PC-3 (cell line): Measurements from ENCODE around the gene KAZN.

ENCODE experiments used
- EZH2 ChIP-seq: fragments of 300-600 bp; sonication (generic); IDR thresholded peaks from one replicate; pipeline ENCODE4 v1.6.1; 2017; ENCODE audit warnings: antibody characterized with exemption, mild to moderate bottlenecking, low read length; ENCODE audit not compliant: unreplicated experiment
- TF ChIP-seq, protein P1 (sequence below): fragments of 300-600 bp; sonication (generic); conservative IDR thresholded peaks from 2 replicates; pipeline ENCODE4 v1.5.1; 2017; ENCODE audit warnings: antibody characterized with exemption, low read depth, mild to moderate bottlenecking, low read length

DNA sequence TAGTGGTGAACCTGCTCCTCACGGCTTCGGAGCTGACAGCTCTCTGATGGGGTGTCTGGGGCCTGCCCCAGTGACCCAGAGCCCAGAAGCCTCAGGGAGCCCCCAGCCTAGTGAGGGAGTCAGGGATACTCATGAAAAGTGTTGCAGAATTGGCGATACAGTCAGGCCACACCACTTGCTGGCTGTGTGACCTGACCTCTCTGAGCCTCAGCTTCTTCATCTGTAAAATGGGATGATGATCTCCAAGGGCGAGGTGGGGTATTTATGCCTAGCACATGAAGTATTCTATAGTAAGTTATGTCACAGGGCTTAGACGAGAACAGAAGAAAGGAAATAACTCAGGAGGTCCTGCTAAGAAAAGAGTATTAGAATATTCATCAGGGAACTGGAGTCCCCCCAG lies 556.7 kb downstream of the KAZN start:
- TF ChIP-seq, protein P1, sequence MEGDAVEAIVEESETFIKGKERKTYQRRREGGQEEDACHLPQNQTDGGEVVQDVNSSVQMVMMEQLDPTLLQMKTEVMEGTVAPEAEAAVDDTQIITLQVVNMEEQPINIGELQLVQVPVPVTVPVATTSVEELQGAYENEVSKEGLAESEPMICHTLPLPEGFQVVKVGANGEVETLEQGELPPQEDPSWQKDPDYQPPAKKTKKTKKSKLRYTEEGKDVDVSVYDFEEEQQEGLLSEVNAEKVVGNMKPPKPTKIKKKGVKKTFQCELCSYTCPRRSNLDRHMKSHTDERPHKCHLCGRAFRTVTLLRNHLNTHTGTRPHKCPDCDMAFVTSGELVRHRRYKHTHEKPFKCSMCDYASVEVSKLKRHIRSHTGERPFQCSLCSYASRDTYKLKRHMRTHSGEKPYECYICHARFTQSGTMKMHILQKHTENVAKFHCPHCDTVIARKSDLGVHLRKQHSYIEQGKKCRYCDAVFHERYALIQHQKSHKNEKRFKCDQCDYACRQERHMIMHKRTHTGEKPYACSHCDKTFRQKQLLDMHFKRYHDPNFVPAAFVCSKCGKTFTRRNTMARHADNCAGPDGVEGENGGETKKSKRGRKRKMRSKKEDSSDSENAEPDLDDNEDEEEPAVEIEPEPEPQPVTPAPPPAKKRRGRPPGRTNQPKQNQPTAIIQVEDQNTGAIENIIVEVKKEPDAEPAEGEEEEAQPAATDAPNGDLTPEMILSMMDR: no peak
- no peak for TF ChIP-seq EZH2
